K562 (cell line): Measurements from ENCODE around the gene RAB6A. TPM values are rescaled to one million over a fixed set of nuclear protein-coding genes. Genes with fewer than 3 reads are reported as not detected.

Source experiments
- ADNP ChIP-seq: fragments of 200-800 bp; sonication (Bioruptor generic); IDR thresholded peaks from 2 replicates; pipeline ENCODE4 v1.6.1; 2016; ENCODE audit warnings: missing genetic modification characterization, missing compliant biosample characterization
- CAMTA2 ChIP-seq: fragments of 250-450 bp; sonication (Bioruptor Pico); conservative IDR thresholded peaks from 2 replicates; pipeline ENCODE4 v1.5.1; 2022
- ETV6 ChIP-seq, 3 experiments: fragments of 150-350 bp in 1 of 3; sonication (generic) in 1 of 3; formaldehyde crosslinking in 1 of 3; IDR thresholded peaks; 2 replicates each; pipeline versions ENCODE4 v1.6.1 to v1.8.0; 2014 to 2022; ENCODE audit warnings: borderline replicate concordance in 2 of 3, low read depth in 2 of 3, antibody characterized with exemption in 1 of 3, low read length in 1 of 3, mild to moderate bottlenecking in 1 of 3, missing genetic modification reagents in 1 of 3
- FOXK1 ChIP-seq: sonication (generic); formaldehyde crosslinking; IDR thresholded peaks from 2 replicates; pipeline ENCODE4 v1.8.0; 2022; ENCODE audit warnings: missing genetic modification reagents, mild to moderate bottlenecking, borderline replicate concordance
- GTF3C2 ChIP-seq: IDR thresholded peaks from 3 replicates; pipeline ENCODE4 v1.6.1; 2011; ENCODE audit warnings: borderline replicate concordance, mild to moderate bottlenecking, moderate library complexity; ENCODE audit not compliant: insufficient read length; ENCODE audit errors: extremely low read depth
- HIVEP1 ChIP-seq: fragments of 250-450 bp; sonication (Bioruptor Pico); IDR thresholded peaks from 2 replicates; pipeline ENCODE4 v1.4.0; 2020; ENCODE audit warnings: mild to moderate bottlenecking
- MNT ChIP-seq, 2 experiments: fragments of 450-650 bp; conservative IDR thresholded peaks; 2 replicates each; pipeline ENCODE4 v1.6.1; 2017; ENCODE audit warnings: mild to moderate bottlenecking in 2 of 2, moderate library complexity in 2 of 2
- PRPF4 ChIP-seq: fragments of 200-400 bp; formaldehyde crosslinking; IDR thresholded peaks from one replicate; pipeline ENCODE4 v1.6.1; 2017; ENCODE audit warnings: low read length, low read depth, mild to moderate bottlenecking; ENCODE audit not compliant: insufficient read depth, poor library complexity, severe bottlenecking
- PTTG1 ChIP-seq: fragments of 450-650 bp; IDR thresholded peaks from 2 replicates; pipeline ENCODE4 v1.6.1; 2016; ENCODE audit warnings: low read depth, mild to moderate bottlenecking, missing genetic modification characterization, missing compliant biosample characterization
- RFX5 ChIP-seq: IDR thresholded peaks from 2 replicates; pipeline ENCODE4 v1.6.1; 2011; ENCODE audit warnings: low read depth, mild to moderate bottlenecking, improper control_type of control experiment, low read length
- SRSF1 ChIP-seq: fragments of 200-400 bp; formaldehyde crosslinking; IDR thresholded peaks from 2 replicates; pipeline ENCODE4 v1.6.1; 2017; ENCODE audit warnings: mild to moderate bottlenecking, low read depth, low read length, moderate library complexity
- STAG1 ChIP-seq: sonication (generic); formaldehyde crosslinking; IDR thresholded peaks from 2 replicates; pipeline ENCODE4 v1.5.0; 2020; ENCODE audit warnings: missing genetic modification reagents, borderline replicate concordance
- TAF7 ChIP-seq: fragments of 450-650 bp; IDR thresholded peaks from 2 replicates; pipeline ENCODE4 v1.6.1; 2016; ENCODE audit warnings: missing genetic modification characterization, missing compliant biosample characterization
- TCF15 ChIP-seq: fragments of 250-450 bp; sonication (Bioruptor Pico); IDR thresholded peaks from 2 replicates; pipeline ENCODE4 v1.8.0; 2022; ENCODE audit warnings: moderate library complexity, mild to moderate bottlenecking, inconsistent platforms
- TCFL5 ChIP-seq: fragments of 250-450 bp; sonication (Bioruptor Pico); conservative IDR thresholded peaks from 2 replicates; pipeline ENCODE4 v1.6.1; 2021; ENCODE audit warnings: mild to moderate bottlenecking, moderate library complexity, matching md5 sums
- TEAD2 ChIP-seq: fragments of 450-650 bp; IDR thresholded peaks from 2 replicates; pipeline ENCODE4 v1.6.1; 2016; ENCODE audit warnings: missing genetic modification characterization, control low read depth, missing compliant biosample characterization
- U2AF1 ChIP-seq: fragments of 200-400 bp; formaldehyde crosslinking; optimal IDR thresholded peaks from 2 replicates; pipeline ENCODE3; 2017; ENCODE audit warnings: mild to moderate bottlenecking, low read depth, low read length, moderate library complexity
- ZBTB1 ChIP-seq: sonication (generic); formaldehyde crosslinking; IDR thresholded peaks from 2 replicates; pipeline ENCODE4 v1.8.1; 2023; ENCODE audit warnings: missing genetic modification reagents, low read depth, mild to moderate bottlenecking, borderline replicate concordance
- ZNF217 ChIP-seq: sonication (generic); formaldehyde crosslinking; IDR thresholded peaks from 2 replicates; pipeline ENCODE4 v1.8.0; 2022; ENCODE audit warnings: mild to moderate bottlenecking, missing genetic modification reagents
- ZNF232 ChIP-seq: sonication (generic); formaldehyde crosslinking; IDR thresholded peaks from 2 replicates; pipeline ENCODE4 v1.8.0; 2022; ENCODE audit warnings: mild to moderate bottlenecking, missing genetic modification reagents
- ZNF778 ChIP-seq: fragments of 450-650 bp; formaldehyde crosslinking; IDR thresholded peaks from 2 replicates; pipeline ENCODE4 v1.4.0; 2020; ENCODE audit warnings: mild to moderate bottlenecking, moderate library complexity
- ZNF830 ChIP-seq: fragments of 250-450 bp; sonication (Bioruptor Pico); IDR thresholded peaks from 2 replicates; pipeline ENCODE4 v1.5.0; 2021; ENCODE audit warnings: mild to moderate bottlenecking
- polyA plus RNA-seq, 8 experiments: library from polyadenylated mRNA; depleted of rRNA in 4 of 8; stranded (reverse) in 5 of 8; unstranded in 3 of 8; fragments of >200 nt; fragmentation: Nextera tagmentation in 2 of 8; fragmentation: Illumina TruSeq in 1 of 8; extraction: Ambion mirVana in 2 of 8; extraction: Trizol in 1 of 8; gene quantifications; 2 replicates each; pipeline versions ENCODE4 v1.2.1 to v1.2.3, GENCODE V29; 2011 to 2014; ENCODE audit warnings: inconsistent platforms in 1 of 8, missing spikeins in 1 of 8
- total RNA-seq, 7 experiments: library from RNA; depleted of rRNA in 6 of 7; stranded (reverse); fragments of >200 nt in 6 of 7; fragmentation: Illumina TruSeq in 2 of 7; extraction: Trizol in 2 of 7; gene quantifications; 2 replicates each; pipeline versions ENCODE4 v1.2.1 to v1.2.3, GENCODE V29; 2011 to 2021; ENCODE audit warnings: low replicate concordance in 1 of 7

RAB6A gene
- total and polyA plus RNA-seq, 9 of the 15 experiments (the other 6 are each of a cell fraction or from before 2014, with no cell fraction given), result 14.0 to 95.3 (median 45.4) TPM

GRCh38 chr11:73787643-73788558 is 27.0 kb upstream of the RAB6A start, which contains the start of gene MRPL48 (continued):
- no peak for TF ChIP-seq GTF3C2
- no peak for TF ChIP-seq ZBTB1 (CRISPR knock-in tag)
- TF ChIP-seq TEAD2, result peak; percentile 72; the same call in 1 of the 2 replicates
- TF ChIP-seq ZNF232 (CRISPR knock-in tag), result no peak
- no peak for TF ChIP-seq HIVEP1 (CRISPR knock-in tag)
- TF ChIP-seq ZNF830 (CRISPR knock-in tag), result peak; percentile 27; the same call in 1 of the 2 replicates
- TF ChIP-seq MNT (conservative IDR thresholded peaks at IDR 0.05), result peak; percentile 76 to 93
- TF ChIP-seq TCF15 (CRISPR knock-in tag), result no peak
- peak; percentile 79 for TF ChIP-seq PRPF4
- no peak for TF ChIP-seq RFX5
- no peak for TF ChIP-seq TCFL5 (CRISPR knock-in tag)
- no peak for TF ChIP-seq ZNF217 (CRISPR knock-in tag)
- TF ChIP-seq STAG1, result no peak
- no peak; the same call in 1 of the 2 replicates for TF ChIP-seq PTTG1 (tag)
- TF ChIP-seq ADNP (tag), result no peak
- no peak for TF ChIP-seq U2AF1
- TF ChIP-seq TAF7, result peak; percentile 99
- no peak for TF ChIP-seq ZNF778 (CRISPR knock-in tag)
- no peak for TF ChIP-seq ETV6 (IDR thresholded peaks at IDR 0.05; ENCODE audit: borderline replicate concordance in 1 of 2, low read depth in 2 of 2, low read length in 1 of 2)
- TF ChIP-seq ETV6 (CRISPR knock-in tag; IDR thresholded peaks at IDR 0.05; ENCODE audit: borderline replicate concordance), result 0 out of 2 replicates have a peak, but pooled peaks have one; percentile 32
- no peak for TF ChIP-seq CAMTA2
- TF ChIP-seq SRSF1, result no peak
- peak; percentile 73 for TF ChIP-seq FOXK1 (CRISPR knock-in tag)
